GM18868 (cell line): ENCODE results near the gene SMARCC2.
"Not testable (repeated sequence)": the region's sequence is repeated elsewhere in the genome, so short reads cannot be mapped to it uniquely, and the experiment has no call there.

Experiments
- ATAC-seq: cut with Tn5 transposase; IDR thresholded peaks from one replicate; pipeline ENCODE4 v1.9.1; 2021; ENCODE audit warnings: mild to moderate bottlenecking, moderate library complexity; ENCODE audit not compliant: unreplicated experiment

The SMARCC2 gene

DNA sequence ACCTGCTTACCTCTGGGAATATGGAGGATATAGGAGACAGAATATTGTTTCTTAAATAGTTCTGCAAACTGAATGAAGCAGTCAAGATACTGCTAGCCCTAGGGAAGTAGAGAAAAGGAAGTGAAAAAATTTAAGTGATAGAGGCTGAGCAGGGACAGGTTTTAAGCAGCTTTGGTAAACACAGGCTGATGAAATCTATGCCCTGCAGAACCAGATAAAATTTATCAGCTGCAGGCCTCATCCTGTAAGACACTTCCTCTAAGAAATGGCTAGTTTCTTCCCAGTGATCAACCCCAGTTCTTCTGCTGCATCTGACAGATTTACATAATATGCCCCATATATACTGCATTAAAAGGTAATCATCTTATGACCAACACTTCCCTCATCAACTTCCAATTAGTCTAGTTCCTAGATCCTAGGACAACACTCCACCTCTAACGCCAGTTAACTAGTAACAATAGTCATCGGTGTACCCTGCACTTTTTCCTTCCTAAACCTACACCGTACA lies 62.5 kb downstream of the SMARCC2 start:
- no peak for ATAC-seq

- ATAC-seq, result no peak
Measured at GRCh38 chr12:56124133-56124532, 65.2 kb downstream of the SMARCC2 start.

DNA sequence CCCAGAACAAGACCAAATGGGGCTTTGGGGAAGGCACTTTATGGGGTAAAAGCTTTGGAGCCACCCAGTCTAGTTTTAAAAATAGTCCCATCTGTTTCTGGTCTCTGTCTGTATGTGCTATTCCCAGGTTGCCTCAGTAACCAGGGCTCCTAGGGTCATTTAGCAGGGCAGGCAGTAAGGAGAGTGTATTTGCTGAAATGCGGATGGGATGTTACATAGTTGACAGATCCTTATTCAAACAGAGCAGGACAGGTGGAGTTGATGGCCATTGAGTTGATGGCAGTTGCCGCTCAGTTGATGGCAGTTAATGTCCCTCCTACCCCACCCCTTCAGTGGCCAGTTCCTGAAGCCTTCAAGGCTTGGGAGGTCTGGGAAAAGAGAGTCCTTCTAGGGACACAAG lies 66.6 kb downstream of the SMARCC2 start:
- no peak for ATAC-seq

- no peak for ATAC-seq
Measured at GRCh38 chr12:56121204-56121870, 67.9 kb downstream of the SMARCC2 start.

GRCh38 chr12:56120158-56120846 lies 69.0 kb downstream of the SMARCC2 start:
- ATAC-seq, result no peak

DNA sequence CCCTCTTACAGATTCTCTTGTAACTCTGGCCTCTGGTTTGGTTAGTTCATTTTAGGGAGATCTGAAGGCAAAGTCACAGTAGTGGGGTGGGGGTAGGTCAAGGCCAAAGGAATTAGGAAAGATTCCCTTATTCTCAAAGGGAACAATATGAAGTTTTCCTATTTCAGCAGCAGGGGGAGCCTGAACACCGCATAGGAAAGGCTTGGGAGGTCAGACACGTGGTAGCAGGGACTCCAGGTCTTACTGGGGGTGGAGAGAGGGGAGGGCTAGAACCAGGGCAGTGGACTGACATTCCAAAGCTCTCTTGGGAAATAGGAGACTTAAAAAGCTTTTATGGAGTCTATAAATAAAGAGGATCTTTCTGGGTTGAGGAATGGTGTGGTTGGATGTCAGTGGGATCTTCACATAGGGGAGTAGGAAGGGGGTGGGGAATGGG lies 69.9 kb downstream of the SMARCC2 start:
- no peak for ATAC-seq

GRCh38 chr12:56118688-56119357 lies 70.5 kb downstream of the SMARCC2 start:
- ATAC-seq, result peak; percentile 1

DNA sequence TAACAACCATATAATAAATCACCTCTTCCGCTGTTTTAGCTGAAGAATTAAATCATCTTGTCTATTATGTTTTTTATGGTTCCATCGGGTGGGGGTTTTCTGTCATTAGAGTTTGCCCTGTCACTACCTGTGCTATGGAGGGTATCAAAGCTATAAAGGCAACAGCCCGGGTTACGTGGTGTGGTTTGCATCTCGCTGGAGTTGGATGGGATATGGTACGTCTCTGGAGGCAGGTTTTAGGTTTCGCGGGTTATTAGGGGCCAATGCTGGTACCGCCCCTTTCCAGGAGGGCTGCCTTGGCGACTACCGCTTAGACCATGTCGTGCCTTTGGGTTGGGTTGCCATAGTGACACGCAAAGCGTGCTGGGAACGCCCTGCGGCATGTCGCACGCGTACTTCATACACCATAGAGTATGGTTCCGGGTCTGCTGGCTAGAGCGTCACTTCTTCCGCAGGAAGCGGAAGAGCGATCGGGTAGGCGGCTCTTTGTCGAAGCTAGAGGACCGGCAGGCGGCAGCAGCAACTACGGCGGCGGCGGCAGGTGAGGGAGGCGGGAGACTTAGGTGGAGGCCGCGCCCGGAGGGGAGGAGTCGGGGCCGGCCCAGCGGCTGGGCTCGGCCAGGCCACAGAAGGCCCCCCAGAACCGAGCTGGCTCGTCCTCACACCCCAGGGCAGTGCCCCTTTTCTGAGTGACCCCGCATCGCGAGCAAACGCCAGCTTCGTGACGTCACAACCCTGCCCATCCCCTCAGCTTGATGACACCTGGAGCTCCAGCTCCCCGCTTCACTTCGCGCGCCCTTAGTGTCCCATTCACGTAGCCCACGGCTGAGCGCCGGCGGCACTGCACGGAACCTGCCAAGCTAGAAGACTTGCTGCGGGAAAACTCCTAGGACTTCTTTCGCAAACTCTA lies 71.2 kb downstream of the SMARCC2 start, which contains the start of gene ZC3H10:
ZC3H10 (plus strand) TSS at position 489 of the 910 bp plus-strand sequence. CDS start 2,297 bp downstream, outside the sequence.
- ATAC-seq, result peak; percentile 86

- ATAC-seq, result not testable (repeated sequence)
Measured at GRCh38 chr12:56117082-56117706, 72.1 kb downstream of the SMARCC2 start.

DNA sequence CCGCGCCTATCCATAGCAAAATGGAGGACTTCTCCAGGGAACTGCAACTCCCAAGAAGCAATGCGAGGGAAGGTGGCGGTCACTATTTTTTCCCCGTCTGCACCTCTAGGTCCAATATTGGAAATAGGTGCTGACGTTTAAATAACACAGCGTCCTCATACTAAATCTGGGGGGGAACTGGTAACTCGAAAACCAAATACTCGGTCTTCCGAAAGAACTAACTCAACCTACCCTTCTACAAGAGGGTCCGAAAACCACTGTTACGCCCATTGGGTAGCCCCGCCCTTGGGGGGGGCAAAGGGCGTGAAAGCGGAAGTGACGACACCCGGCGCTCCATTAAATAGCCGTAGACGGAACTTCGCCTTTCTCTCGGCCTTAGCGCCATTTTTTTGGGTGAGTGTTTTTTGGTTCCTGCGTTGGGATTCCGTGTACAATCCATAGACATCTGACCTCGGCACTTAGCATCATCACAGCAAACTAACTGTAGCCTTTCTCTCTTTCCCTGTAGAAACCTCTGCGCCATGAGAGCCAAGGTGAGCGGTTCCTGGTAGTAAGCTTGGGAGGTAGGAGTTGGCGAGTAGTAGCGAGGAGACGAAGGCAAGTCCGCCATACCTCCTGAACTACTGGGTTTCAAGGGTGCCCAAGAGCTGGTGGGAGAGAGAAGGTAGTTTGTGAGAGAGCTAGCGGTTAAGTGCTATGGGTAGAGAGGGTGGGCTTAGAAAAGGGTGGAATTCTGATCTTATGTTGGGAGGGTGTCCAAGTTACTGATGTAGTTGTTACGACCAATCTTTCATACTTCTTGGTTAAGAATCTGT lies 72.8 kb downstream of the SMARCC2 start, which contains the start of gene RPL41:
RPL41 (plus strand) TSS at position 367 of the 815 bp plus-strand sequence.
- ATAC-seq, result peak; percentile 36

DNA sequence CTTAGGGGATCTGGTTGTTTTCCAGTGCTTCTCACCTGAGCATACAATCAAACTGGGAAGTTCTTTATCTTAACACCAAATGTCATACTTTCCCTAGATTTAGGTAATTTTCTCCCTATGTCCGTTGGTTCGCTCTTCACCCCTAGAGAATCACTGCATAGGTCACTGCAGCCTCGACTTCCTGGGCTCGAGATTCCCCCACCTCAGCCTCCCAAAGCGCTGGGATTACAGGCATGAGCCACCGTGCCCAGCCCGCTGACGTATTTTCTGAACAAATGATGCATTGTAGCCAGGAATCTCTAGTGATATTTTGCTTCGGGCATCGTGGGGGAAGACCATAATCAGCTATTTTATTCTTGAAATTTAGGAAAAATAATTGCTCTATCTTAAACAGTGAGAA lies 74.0 kb downstream of the SMARCC2 start:
- ATAC-seq, result no peak

GRCh38 chr12:56114084-56114483 lies 75.2 kb downstream of the SMARCC2 start:
- ATAC-seq, result no peak
